Progenitor cell of endocrine pancreas (in vitro differentiated cells): ENCODE results near the gene SLC25A27. TPM values are rescaled to one million over a fixed set of nuclear protein-coding genes. Genes with fewer than 3 reads are reported as not detected.

Experiments used
- DNase-seq: peaks from one replicate; pipeline ENCODE4 v3.0.0; 2021; ENCODE audit warnings: low spot score; ENCODE audit not compliant: unreplicated experiment
- H3K27ac Mint-ChIP-seq: 2 replicates; pipeline ENCODE4 v1.8.0; 2021; ENCODE audit warnings: mild to moderate bottlenecking, moderate library complexity, mixed read lengths
- H3K27me3 Mint-ChIP-seq: 2 replicates; pipeline ENCODE4 v1.8.0; 2021; ENCODE audit warnings: mixed read lengths
- H3K36me3 Mint-ChIP-seq: 2 replicates; pipeline ENCODE4 v1.8.0; 2022; ENCODE audit warnings: mixed read lengths; ENCODE audit not compliant: insufficient read depth
- H3K4me1 Mint-ChIP-seq: 2 replicates; pipeline ENCODE4 v1.8.0; 2021; ENCODE audit warnings: low read depth, mixed read lengths
- H3K4me3 Mint-ChIP-seq: 2 replicates; pipeline ENCODE4 v1.8.0; 2021; ENCODE audit warnings: low read depth, mild to moderate bottlenecking, moderate library complexity, mixed read lengths
- H3K9me3 Mint-ChIP-seq: 2 replicates; pipeline ENCODE4 v1.8.0; 2021; ENCODE audit warnings: low read depth, mixed read lengths
- CTCF ChIP-seq: fragments of 200-600 bp; sonication (generic); IDR thresholded peaks from one replicate; pipeline ENCODE4 v1.5.0; 2021; ENCODE audit warnings: antibody characterized with exemption, mild to moderate bottlenecking; ENCODE audit not compliant: unreplicated experiment
- total RNA-seq: library from RNA; stranded (reverse); gene quantifications from 2 replicates; pipeline ENCODE4 v1.2.1, GENCODE V29; 2021

SLC25A27 gene
- total RNA-seq, 1 donor from 2014 or later = 31.9 TPM

GRCh38 chr6:46651006-46651405 lies 1.8 kb upstream of the SLC25A27 start:
- H3K9me3 Mint-ChIP-seq = peaks cover 3% of the 10 kb centered on the region
- H3K4me3 Mint-ChIP-seq = peak overlapping the region; percentile 85
- no peak for TF ChIP-seq CTCF
- peak overlapping the region; percentile 85 for H3K27ac Mint-ChIP-seq
- DNase-seq = no peak
- H3K4me1 Mint-ChIP-seq = peaks cover 15% of the 10 kb centered on the region
- H3K36me3 Mint-ChIP-seq = peaks cover 16% of the 10 kb centered on the region
- peaks cover 16% of the 10 kb centered on the region for H3K27me3 Mint-ChIP-seq

GRCh38 chr6:46651816-46652215 lies 959 bp upstream of the SLC25A27 start:
- Mint-ChIP-seq H3K9me3 (no peaks in the 10 kb centered on the region), H3K4me1 (peaks cover 15% of the 10 kb centered on the region), H3K36me3 (peaks cover 13% of the 10 kb centered on the region), H3K4me3 (peak overlapping the region; percentile 85), H3K27me3 (peaks cover 16% of the 10 kb centered on the region), H3K27ac (peak overlapping the region; percentile 93)
- no peak for TF ChIP-seq CTCF
- no peak for DNase-seq

GRCh38 chr6:46652232-46652602 lies 558 bp upstream of the SLC25A27 start:
- DNase-seq = no peak
- Mint-ChIP-seq H3K27ac (peak overlapping the region; percentile 93), H3K4me3 (peak overlapping the region; percentile 85), H3K9me3 (no peaks in the 10 kb centered on the region), H3K36me3 (peaks cover 9% of the 10 kb centered on the region), H3K27me3 (peaks cover 16% of the 10 kb centered on the region), H3K4me1 (peaks cover 15% of the 10 kb centered on the region)
- no peak for TF ChIP-seq CTCF

GRCh38 chr6:46653439-46654195 lies 842 bp downstream of the SLC25A27 start:
- peaks cover 16% of the 10 kb centered on the region for H3K27me3 Mint-ChIP-seq

GRCh38 chr6:46655803-46656202 lies 3.0 kb downstream of the SLC25A27 start:
- H3K9me3 Mint-ChIP-seq = no peaks in the 10 kb centered on the region
- peak; percentile 14 for DNase-seq
- H3K27me3 Mint-ChIP-seq = peaks cover 16% of the 10 kb centered on the region
- peaks cover 10% of the 10 kb centered on the region for H3K4me1 Mint-ChIP-seq
- peak; percentile 64 for TF ChIP-seq CTCF
- H3K27ac Mint-ChIP-seq = no peak overlapping the region
- H3K36me3 Mint-ChIP-seq = peaks cover 4% of the 10 kb centered on the region
- H3K4me3 Mint-ChIP-seq = no peak overlapping the region

More at GRCh38 chr6:46653439-46654195, 842 bp downstream of the SLC25A27 start:
- Mint-ChIP-seq H3K36me3 (peaks cover 5% of the 10 kb centered on the region), H3K4me1 (peaks cover 17% of the 10 kb centered on the region), H3K4me3 (peak overlapping the region; percentile 85), H3K9me3 (no peaks in the 10 kb centered on the region), H3K27ac (peak overlapping the region; percentile 14)
- DNase-seq = no peak
- no peak for TF ChIP-seq CTCF
